HS-5 (cell line): Measurements from ENCODE around the gene B4GAT1.

Experiments
- DNase-seq: peaks from one replicate; pipeline ENCODE4 v3.0.0-alpha.2; 2012; ENCODE audit warnings: low read depth

B4GAT1 gene

DNA sequence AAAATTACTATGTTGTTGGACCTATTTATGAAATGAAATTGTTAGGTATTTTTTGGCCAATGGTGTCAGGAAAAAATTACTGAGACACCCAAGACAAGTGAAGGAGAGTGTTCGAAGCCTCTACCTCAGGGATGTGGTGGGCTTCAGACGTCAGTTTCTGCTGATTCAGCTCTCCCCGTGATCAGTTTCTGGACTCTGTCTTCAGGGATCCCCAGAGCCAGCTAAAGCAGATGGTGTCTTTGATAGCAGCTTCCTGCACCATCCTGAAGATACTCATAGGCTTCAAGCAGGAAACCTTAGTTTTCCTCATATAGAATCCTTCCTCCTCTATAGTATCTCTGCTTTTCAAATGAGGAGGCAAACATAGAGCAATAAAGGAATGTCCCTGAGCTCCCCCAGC is 38.0 kb downstream of the B4GAT1 start:
- no peak for DNase-seq

DNA sequence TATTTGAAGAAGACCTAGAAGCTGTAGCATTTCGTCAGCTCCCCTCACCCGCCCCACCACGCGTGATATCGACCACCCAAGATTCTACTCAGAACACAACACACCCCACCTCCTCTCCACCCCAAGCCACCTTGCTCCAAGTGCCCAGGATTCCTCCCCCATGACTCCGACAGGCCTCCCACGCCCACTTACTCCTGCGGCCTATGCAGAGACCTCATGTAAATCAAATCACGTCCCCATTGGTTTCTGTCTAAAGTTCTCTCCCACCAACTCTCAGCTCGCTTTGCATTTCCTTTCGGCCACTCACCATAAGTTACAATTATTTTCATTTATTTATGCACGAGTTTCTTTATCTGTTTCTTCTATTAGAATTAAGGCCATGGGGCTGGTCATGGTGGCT is 44.8 kb downstream of the B4GAT1 start:
- DNase-seq, result no peak

DNA sequence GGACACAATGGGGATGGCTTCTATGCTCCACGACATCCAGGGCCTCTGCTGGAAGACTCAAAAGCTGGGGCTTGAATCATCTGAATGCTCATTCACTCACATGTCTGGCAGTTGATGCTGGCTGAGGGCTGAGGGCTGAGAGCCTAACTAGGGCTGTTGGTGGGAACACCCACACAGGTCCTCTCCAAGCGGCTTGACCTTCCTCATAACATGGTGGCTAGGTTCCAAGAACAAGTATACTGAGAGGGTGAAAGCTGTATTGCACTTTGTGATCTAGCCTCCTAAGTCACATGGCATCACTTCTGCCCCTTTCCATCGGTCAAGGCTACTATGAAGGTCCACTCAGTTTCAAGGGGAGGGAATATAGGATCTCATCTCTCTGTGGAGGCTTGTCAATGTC is 48.2 kb downstream of the B4GAT1 start:
- no peak for DNase-seq

DNA sequence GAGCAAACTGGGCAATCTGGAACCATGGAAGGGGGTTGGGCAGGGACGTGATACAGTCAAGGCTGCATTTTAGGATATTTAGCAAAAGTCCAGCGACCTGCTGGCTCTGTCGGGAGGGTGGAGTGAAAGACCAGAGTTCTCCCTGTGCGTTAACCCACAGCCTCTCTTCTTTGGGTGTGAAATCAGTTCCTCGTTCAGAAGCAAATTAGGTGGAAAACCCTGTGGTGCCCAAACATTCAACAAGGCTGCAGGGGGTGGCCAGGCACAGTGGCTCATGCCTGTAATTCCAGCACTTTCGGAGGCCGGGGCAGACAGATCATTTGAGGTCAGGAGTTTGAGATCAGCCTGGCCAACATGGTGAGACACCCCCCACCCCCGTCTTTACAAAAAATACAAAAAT is 49.8 kb downstream of the B4GAT1 start:
- DNase-seq, result no peak
